IMR-90 (cell line): ENCODE results near the gene MAP3K5. TPM values are rescaled to one million over a fixed set of nuclear protein-coding genes. Genes with fewer than 3 reads are reported as not detected.

Source experiments
- ATAC-seq: fragments of 200-7000 bp; cut with Tn5 transposase; 2 replicates; pipeline ENCODE4 v1.9.1; 2020; ENCODE audit warnings: low read depth, mild to moderate bottlenecking, moderate library complexity
- BruUV-seq: library from RNA; stranded (reverse); fragments of 400-500 nt; replicated peaks from 2 replicates; lab custom pipeline; 2021; lab: Mats Ljungman, UMichigan
- CTCF ChIA-PET: fragments of 300-600 bp; formaldehyde crosslinking; extraction: SDS; loops from one replicate; lab custom pipeline; 2021; ENCODE audit warnings: antibody characterized with exemption; lab: Yijun Ruan, JAX
- POLR2A ChIA-PET: fragments of 300-600 bp; sonication (Branson Sonifier 250); formaldehyde crosslinking; loops from one replicate; lab custom pipeline; 2022; ENCODE audit warnings: antibody characterized with exemption; ENCODE audit not compliant: unreplicated experiment; lab: Charles Lee
- DNase-seq: peaks from one replicate; pipeline ENCODE4 v3.0.0; 2013
- H2AFZ ChIP-seq: replicated peaks from 2 replicates; pipeline ENCODE3; 2013; ENCODE audit warnings: low read length, mild to moderate bottlenecking; ENCODE audit not compliant: poor library complexity
- H2AK5ac ChIP-seq: 2 replicates; pipeline ENCODE4 v1.6.1; 2013; ENCODE audit warnings: low read depth, low read length, inconsistent platforms
- H2AK9ac ChIP-seq: replicated peaks from 2 replicates; pipeline ENCODE3; 2013; ENCODE audit warnings: mild to moderate bottlenecking, low read depth, low read length, moderate library complexity; ENCODE audit not compliant: poor library complexity
- H2BK120ac ChIP-seq: 2 replicates; pipeline ENCODE4 v1.6.1; 2013; ENCODE audit warnings: low read depth, low read length, inconsistent platforms
- H2BK15ac ChIP-seq: 3 replicates; pipeline ENCODE4 v1.6.1; 2013; ENCODE audit warnings: low read depth, low read length, inconsistent platforms
- H2BK20ac ChIP-seq: 2 replicates; pipeline ENCODE4 v1.6.1; 2013; ENCODE audit warnings: low read depth, mild to moderate bottlenecking, inconsistent platforms, low read length, moderate library complexity
- H2BK5ac ChIP-seq: 2 replicates; pipeline ENCODE4 v1.6.1; 2013; ENCODE audit warnings: mild to moderate bottlenecking, low read depth, low read length, inconsistent platforms; ENCODE audit not compliant: poor library complexity, severe bottlenecking
- H3K14ac ChIP-seq: replicated peaks from 2 replicates; pipeline ENCODE4 v1.6.1; 2013; ENCODE audit warnings: low read depth, low read length, inconsistent platforms
- H3K18ac ChIP-seq: 2 replicates; pipeline ENCODE4 v1.6.1; 2013; ENCODE audit warnings: low read depth, low read length, control low read depth
- H3K23ac ChIP-seq: 2 replicates; pipeline ENCODE4 v1.6.1; 2013; ENCODE audit warnings: low read depth, low read length, inconsistent platforms
- H3K27ac ChIP-seq: 2 replicates; pipeline ENCODE4 v1.5.1; 2013; ENCODE audit warnings: mild to moderate bottlenecking, control low read depth, low read length; ENCODE audit not compliant: insufficient read depth
- H3K27me3 ChIP-seq: 2 replicates; pipeline ENCODE4 v1.6.1; 2013; ENCODE audit warnings: low read length; ENCODE audit not compliant: control insufficient read depth, insufficient read depth
- H3K36me3 ChIP-seq: 2 replicates; pipeline ENCODE4 v1.6.1; 2013; ENCODE audit warnings: low read length, mixed read lengths; ENCODE audit not compliant: control insufficient read depth, insufficient read depth
- H3K4ac ChIP-seq: 2 replicates; pipeline ENCODE4 v1.6.1; 2013; ENCODE audit warnings: low read depth, low read length, inconsistent platforms
- H3K4me1 ChIP-seq: 2 replicates; pipeline ENCODE4 v1.6.1; 2013; ENCODE audit warnings: low read length, mixed read lengths; ENCODE audit not compliant: control insufficient read depth, insufficient read depth
- H3K4me2 ChIP-seq: 2 replicates; pipeline ENCODE4 v1.6.1; 2013; ENCODE audit warnings: low read depth, mild to moderate bottlenecking, control low read depth, low read length, moderate library complexity
- H3K4me3 ChIP-seq: 2 replicates; pipeline ENCODE4 v1.5.1; 2013; ENCODE audit warnings: low read depth, mild to moderate bottlenecking, control low read depth, low read length, moderate library complexity; ENCODE audit not compliant: insufficient read depth
- H3K56ac ChIP-seq: 2 replicates; pipeline ENCODE4 v1.6.1; 2013; ENCODE audit warnings: low read length, inconsistent platforms; ENCODE audit not compliant: insufficient read depth; ENCODE audit errors: extremely low read depth
- H3K79me1 ChIP-seq, 2 experiments: 2 replicates each; pipeline ENCODE4 v1.6.1; 2013; ENCODE audit warnings: low read length in 2 of 2, inconsistent platforms in 1 of 2, low read depth in 1 of 2
- H3K9ac ChIP-seq: 2 replicates; pipeline ENCODE4 v1.6.1; 2013; ENCODE audit warnings: low read depth, low read length, control low read depth
- H3K9me1 ChIP-seq: 2 replicates; pipeline ENCODE4 v1.6.1; 2013; ENCODE audit warnings: low read length, inconsistent platforms; ENCODE audit not compliant: insufficient read depth
- H3K9me3 ChIP-seq: 2 replicates; pipeline ENCODE4 v1.6.1; 2013; ENCODE audit warnings: low read length; ENCODE audit not compliant: control insufficient read depth, insufficient read depth
- H4K20me1 ChIP-seq: 2 replicates; pipeline ENCODE4 v1.6.1; 2013; ENCODE audit warnings: low read length, inconsistent platforms; ENCODE audit not compliant: insufficient read depth
- H4K5ac ChIP-seq: 2 replicates; pipeline ENCODE4 v1.6.1; 2013; ENCODE audit warnings: mild to moderate bottlenecking, low read depth, low read length, control low read depth
- H4K8ac ChIP-seq, 2 experiments: 2 replicates each; pipeline ENCODE4 v1.6.1; 2013; ENCODE audit warnings: low read depth in 2 of 2, low read length in 2 of 2, control low read depth in 1 of 2, inconsistent platforms in 1 of 2
- H4K91ac ChIP-seq: 2 replicates; pipeline ENCODE4 v1.6.1; 2013; ENCODE audit warnings: low read depth, low read length, inconsistent platforms; ENCODE audit not compliant: insufficient read depth
- ELK1 ChIP-seq: fragments of 150-350 bp; IDR thresholded peaks from 2 replicates; pipeline ENCODE4 v1.6.1; 2016; ENCODE audit warnings: low read depth, mild to moderate bottlenecking, low read length, moderate library complexity, borderline replicate concordance
- MAZ ChIP-seq: IDR thresholded peaks from 2 replicates; pipeline ENCODE4 v1.6.1; 2012; ENCODE audit warnings: low read depth, mild to moderate bottlenecking, low read length, improper control_type of control experiment, moderate library complexity, borderline replicate concordance
- RAD21 ChIP-seq: IDR thresholded peaks from 2 replicates; pipeline ENCODE4 v1.6.1; 2012; ENCODE audit warnings: low read length, improper control_type of control experiment
- RCOR1 ChIP-seq: IDR thresholded peaks from 2 replicates; pipeline ENCODE4 v1.6.1; 2012; ENCODE audit warnings: mild to moderate bottlenecking, low read length, improper control_type of control experiment; ENCODE audit not compliant: insufficient replicate concordance
- RFX5 ChIP-seq: IDR thresholded peaks from 2 replicates; pipeline ENCODE4 v1.8.0; 2012; ENCODE audit warnings: low read depth, mild to moderate bottlenecking, low read length, moderate library complexity
- WGBS, 2 experiments: methylation state at CpG; one replicate each; pipeline versions ENCODE4 v1.1.5 to v1.1.7; 2013; ENCODE audit warnings: missing lambda C conversion rate in 2 of 2; ENCODE audit not compliant: insufficient read length in 1 of 2; ENCODE audit errors: extremely low coverage in 2 of 2; 5-methylcytosine and 5-hydroxymethylcytosine counted together
- dilution Hi-C: fragments of 300-500 bp; cut with HindIII; formaldehyde crosslinking; loops from one replicate; pipeline ENCODE4 v1.14.3; 2018; ENCODE audit warnings: low sequenced_read_pairs; ENCODE audit not compliant: unreplicated experiment
- in situ Hi-C: fragments of 300-500 bp; cut with MboI; formaldehyde crosslinking; loops from 3 replicates; pipeline ENCODE4 v1.14.3; 2019; ENCODE audit warnings: low sequenced_read_pairs, inconsistent platforms, mixed read lengths
- intact Hi-C: fragments of 100-400 bp; cut with micrococcal nuclease; formaldehyde crosslinking; loops from 2 replicates; pipeline ENCODE4 v1.10.0; 2022
- polyA plus RNA-seq, 3 experiments: library from polyadenylated mRNA; depleted of rRNA; stranded (reverse); fragments of >200 nt; gene quantifications; 2 replicates each; pipeline ENCODE4 v1.2.3, GENCODE V29; 2012; ENCODE audit warnings: low replicate concordance in 1 of 3
- total RNA-seq: library from RNA; depleted of rRNA; stranded (reverse); fragments of >200 nt; gene quantifications from 2 replicates; pipeline ENCODE4 v1.2.3, GENCODE V29; 2012

Gene MAP3K5
- total and polyA plus RNA-seq, 2 of the 4 experiments (the other 2 are of a cell fraction) = 5.4 to 17.6 TPM

- in situ Hi-C loops (no loop called here), dilution Hi-C loops (no loop called here), intact Hi-C loops (no loop called here)
- Histone ChIP-seq H3K9me1 (peaks cover 6% of the 10 kb centered on the region), H3K14ac (no peak overlapping the region), H3K27ac (no peak overlapping the region), H3K4me3 (no peak overlapping the region), H2AK5ac (no peak overlapping the region), H4K91ac (no peak overlapping the region), H3K4ac (no peak overlapping the region; the same call in 1 of the 2 replicates), H2AFZ (no peak overlapping the region), H3K27me3 (no peaks in the 10 kb centered on the region), H3K18ac (no peak overlapping the region), H2BK20ac (no peak overlapping the region), H3K23ac (peak overlapping the region; percentile 51; the same call in 1 of the 2 replicates), H3K79me1 (peaks cover 0 to 9% of the 10 kb centered on the region in 2 experiments; a peak in 2 of 4 replicates), H2BK120ac (no peak overlapping the region), H4K8ac (no peak overlapping the region), H4K5ac (no peak overlapping the region), H2AK9ac (no peak overlapping the region), H3K4me1 (peaks cover 5% of the 10 kb centered on the region; the same call in 1 of the 2 replicates), H4K20me1 (no peaks in the 10 kb centered on the region; the same call in 1 of the 2 replicates), H3K9me3 (no peaks in the 10 kb centered on the region), H3K36me3 (peaks cover 8% of the 10 kb centered on the region), H2BK5ac (no peak overlapping the region), H3K4me2 (no peak overlapping the region), H2BK15ac (no peak overlapping the region), H3K9ac (no peak overlapping the region), H3K56ac (no peak overlapping the region)
- ATAC-seq (no peak), DNase-seq (no peak)
- CTCF ChIA-PET = no interaction called here
- POLR2A ChIA-PET = no interaction called here
- BruUV-seq = no TSS peak
- no CpG with 5 or more reads among the region's 1 CpG for WGBS, 2 experiments
- TF ChIP-seq ELK1 (no peak), RAD21 (no peak), RCOR1 (no peak), MAZ (no peak), RFX5 (no peak)
These were observed 228.1 kb downstream of the MAP3K5 start for GRCh38 chr6:136564180-136564579.
